HG02970 (cell line): ENCODE results near the gene CCDC63.
A peak's percentile ranks its signal among the peaks of the same experiment; 100 is the strongest.

ENCODE experiments used
- ATAC-seq: cut with Tn5 transposase; IDR thresholded peaks from one replicate; pipeline ENCODE4 v1.9.1; 2021; ENCODE audit warnings: mild to moderate bottlenecking, moderate library complexity, moderate number of reproducible peaks; ENCODE audit not compliant: unreplicated experiment, low FRiP score

The CCDC63 gene

DNA sequence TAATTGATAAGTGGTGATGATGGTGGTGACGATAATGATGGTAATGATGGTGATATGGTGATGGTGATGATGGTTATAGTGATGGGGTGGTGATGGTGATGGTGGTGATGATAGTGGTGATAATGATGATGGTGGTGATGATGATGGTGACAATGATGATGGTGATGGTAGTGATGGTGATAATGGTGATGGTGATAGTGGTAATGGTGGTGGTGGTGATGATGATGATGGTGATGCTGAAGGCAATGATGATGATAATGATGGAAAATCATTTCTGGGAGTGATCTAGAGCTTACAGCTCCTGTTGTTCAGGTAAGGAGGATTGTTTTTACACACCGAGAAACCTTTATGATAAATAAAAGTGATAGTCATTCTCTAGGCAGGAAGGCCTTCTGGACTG, 33.9 kb downstream of the CCDC63 start:
- no peak for ATAC-seq

DNA sequence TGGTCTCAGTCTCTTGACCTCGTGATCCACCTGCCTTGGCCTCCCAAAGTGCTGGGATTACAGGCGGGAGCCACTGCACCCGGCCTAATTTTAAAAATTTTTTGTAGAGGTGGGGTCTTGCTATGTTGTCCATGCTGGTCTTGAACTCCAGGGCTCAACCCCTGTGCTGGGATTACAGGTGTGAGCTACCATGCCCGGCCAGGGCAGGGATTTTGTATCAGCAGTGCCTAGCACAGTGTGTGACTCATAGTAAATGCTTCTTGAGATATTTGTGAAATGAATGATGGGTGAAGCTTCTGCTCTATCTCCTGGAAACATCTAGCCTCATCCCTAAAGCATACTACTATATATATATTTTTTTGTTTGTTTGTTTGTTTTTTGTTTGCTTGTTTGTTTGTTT, 36.5 kb downstream of the CCDC63 start:
- no peak for ATAC-seq

DNA sequence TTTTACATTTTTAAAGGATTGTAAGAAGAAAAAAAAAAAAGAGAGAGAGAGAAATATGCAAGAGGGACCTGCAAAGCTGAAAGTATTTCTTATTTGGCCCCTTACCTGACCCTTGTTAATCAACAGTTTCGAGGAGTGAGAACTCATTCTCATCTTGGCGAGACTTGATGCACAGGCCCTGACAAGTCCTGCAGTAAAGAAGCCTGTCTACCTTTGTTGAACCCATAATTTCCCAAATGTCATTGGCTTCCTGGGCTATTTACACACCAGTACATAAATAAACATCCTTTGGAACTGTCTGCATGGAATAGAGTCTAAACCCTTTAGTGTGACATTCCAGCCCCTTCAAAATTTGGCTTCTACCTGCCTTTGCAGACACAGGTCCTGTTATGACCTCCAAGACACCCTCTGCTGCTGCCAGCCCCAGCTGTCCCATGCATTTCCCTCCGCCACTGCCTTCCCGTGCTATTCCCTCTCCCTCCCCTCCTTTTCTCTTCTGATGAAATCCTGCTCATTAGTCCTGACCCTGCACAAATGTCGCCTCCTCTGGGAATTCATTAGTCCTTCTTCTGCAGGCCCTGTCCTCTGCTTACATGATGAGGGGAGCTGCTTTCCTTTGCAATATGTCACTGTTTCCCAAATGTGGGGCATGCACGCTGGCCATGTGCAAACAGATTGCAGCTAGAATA, 38.5 kb downstream of the CCDC63 start:
- no peak for ATAC-seq

DNA sequence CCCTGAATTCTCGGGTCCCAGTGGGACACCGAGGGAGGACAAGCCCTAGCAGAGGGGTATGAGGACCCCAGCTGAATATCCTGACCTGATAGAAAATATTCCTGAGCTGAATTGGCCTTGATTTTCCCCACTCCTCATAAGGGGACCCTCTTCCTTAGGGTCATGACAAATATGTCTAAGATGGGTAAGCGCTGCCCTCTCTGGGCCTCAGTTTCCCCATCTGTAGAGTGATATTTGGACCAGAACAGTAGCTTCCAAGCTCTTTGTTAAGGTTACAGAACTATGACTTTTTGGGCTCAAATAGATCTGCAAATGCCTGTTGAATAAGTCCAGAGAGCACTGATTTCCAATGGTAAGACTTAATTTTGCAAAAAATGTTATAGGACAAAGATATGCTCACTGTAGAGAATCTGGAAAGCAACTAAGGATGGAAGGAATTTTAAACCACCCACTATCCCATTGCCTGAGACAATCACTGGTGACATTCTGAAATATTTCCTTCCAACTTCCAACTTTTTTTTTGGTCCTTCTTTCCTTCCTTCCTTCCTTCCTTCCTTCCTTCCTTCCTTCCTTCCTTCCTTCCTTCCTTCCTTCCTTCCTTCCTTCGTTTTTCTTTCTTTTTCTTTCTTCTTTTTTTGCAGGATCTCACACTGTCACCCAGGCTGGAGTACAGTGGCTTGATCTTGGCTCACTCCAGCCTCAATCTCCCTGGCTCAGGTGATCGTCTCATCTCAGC, 41.6 kb downstream of the CCDC63 start:
- ATAC-seq, result peak; percentile 15

DNA sequence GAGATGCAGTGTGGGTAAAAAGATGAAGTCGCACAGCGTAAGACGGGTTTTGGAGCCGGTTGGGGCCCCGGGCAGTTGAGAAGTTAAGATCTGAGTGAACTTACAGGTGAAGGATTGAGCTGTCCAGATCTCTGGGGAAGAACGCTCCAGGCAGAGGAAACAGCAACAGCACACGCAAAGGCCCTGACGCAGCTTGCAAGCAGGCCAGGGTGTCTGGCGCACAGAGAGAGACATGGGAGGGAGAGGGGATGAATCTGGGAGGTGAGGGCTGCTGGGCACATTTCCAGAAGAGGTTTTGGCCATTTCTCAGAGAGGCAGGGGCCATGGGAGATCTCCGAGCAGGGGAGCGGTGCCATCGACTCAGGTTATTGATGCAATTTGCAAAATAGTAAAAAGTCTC, 42.6 kb downstream of the CCDC63 start:
- ATAC-seq, result no peak

DNA sequence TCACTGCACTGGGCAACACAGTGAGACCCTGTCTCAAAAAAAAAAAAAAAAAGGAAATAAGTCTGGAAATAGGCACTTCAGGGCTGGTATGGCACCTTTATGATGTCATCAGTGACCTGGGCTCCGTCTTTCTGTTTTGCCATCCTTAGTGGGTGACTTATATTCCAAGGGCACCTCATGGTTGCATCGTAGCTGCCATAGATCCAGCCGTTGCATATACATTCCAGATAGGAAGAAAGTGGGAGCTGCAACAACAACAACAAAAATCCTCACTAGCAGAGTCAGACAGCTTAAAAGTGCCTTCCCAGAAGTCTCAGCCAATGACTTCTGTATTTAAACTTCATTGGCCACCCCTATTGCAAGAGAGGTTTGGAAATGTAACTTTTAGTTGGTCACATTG, 47.2 kb downstream of the CCDC63 start:
- no peak for ATAC-seq

DNA sequence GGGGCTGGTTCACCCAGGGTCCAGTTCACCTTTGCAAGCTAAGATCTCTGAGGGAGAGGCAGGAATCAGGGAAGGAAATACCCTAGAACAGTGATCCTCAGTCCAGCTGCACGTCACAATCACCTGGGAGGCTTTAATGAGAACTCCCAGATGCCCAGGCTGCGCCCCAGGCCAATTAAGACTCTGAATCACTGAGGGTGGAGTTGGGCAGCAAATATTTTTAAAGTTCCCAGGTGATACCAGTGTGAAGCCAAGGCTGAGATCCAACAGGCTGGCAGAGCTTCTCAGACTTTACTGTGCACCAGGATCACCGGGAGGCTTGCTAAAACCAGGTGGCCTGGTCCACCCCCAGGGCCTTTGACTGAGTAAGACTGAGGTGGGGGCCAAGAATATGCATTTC, 49.8 kb downstream of the CCDC63 start:
- ATAC-seq, result no peak

DNA sequence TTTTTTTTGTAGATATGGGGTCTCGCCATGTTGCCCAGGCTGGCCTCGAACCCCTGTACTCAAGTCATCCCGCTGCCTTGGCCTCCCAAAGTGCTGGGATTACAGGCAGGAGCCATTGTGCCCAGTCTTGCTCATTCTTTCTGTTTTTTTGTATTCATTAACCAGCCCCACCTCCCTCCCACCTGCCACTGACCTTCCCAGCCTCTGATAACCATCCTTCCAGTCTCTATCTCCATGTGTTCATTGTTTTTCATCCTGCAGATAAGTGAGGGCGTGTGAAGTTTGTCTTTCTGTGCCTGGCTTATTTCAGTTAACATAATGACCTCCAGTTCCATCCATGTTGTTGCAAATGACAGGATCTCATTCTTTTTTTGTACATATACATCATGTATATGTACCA, 54.6 kb downstream of the CCDC63 start:
- no peak for ATAC-seq

DNA sequence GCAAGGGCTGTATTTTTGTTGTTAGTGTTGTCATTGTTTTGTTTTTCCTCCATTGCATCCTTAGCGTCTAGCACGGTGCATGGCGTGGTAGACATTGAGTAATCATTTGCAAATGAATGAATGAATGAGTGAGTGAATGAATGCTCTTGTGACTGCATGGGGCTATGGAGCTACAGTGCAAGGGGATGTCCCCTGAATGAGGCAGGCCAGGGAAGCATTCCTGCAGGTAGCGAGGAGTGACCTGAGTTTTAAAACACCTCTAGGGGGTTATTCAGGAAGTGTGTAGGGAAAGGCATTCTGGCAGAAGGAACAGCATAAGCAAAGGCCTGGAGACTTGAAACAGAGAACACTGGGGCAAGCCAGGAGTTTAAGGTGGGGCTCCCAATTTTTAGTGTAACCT, 56.7 kb downstream of the CCDC63 start:
- no peak for ATAC-seq

DNA sequence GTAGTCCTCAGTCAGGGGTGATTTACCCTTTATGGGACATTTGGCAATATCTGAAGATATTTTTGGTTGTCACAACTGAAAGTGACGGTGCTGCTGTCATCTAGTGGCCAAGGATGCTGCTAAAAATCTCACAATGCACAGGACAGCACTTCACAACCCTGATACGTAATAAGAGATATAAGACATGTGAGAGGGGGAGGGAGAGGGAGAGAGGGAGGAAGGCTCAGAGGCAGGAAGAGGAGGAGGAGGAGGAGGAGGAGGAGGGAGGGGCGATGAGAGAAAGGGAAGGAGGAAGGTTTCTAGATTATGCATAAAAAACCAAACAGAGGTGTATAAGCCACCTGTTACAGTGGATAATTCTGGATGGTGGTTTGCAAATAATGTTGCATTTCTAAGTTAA, 59.3 kb downstream of the CCDC63 start:
- ATAC-seq, result no peak

DNA sequence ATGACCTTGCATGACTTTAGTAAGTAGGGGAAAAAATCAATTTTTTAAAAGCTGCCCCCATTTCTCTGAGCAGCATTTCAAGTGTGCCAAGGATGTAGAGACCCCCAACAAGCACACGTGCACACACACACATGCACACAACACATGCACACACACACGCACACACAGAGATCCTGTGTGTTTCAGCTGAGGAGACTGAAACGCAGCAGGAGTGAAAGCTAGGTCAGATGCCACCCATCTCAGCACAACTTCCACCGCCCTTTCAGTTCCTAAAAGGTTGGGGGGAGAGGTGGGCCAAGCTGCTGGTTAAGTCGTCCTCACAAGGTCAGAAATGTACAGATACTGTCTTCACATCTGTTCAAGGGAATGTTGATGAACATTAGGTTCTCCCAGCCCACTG, 59.7 kb downstream of the CCDC63 start:
- no peak for ATAC-seq

DNA sequence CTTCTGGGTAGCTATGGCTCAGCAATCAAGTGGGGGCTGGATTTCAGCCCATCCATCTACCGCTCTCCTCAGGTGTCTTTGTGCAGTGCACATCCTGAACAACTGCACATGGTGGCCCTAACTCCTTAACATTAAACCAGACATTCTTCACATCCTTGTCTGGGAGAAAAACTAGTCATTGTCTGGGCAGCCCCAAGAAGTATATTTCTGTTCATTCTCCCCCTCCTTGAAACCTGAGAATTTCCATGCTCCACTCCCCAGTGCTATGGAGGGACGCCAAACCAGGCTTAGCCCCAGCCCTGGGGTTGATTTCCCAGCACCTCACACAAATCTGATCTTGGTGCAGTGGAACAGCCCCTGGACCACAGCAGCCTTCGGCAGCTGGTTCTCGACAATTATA, 60.2 kb downstream of the CCDC63 start:
- no peak for ATAC-seq

DNA sequence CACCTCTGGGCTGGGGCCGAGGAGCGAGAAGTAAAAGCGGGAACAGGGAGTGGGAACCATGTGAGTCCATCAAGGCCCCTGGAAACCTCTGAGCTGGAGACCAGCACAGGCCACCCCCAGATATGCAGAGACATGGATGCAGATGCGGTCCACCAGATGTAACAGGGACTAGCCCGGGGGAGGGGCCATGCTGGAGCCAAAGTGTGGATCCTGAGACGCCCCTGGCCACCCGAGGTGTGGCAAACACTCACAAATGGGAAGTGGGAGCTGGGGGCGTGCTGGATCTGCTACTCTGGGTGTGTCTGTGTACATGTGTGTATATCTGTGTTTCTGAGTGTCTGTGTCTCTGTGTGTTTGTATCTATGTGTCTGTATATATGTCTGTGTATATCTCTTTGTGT, 60.8 kb downstream of the CCDC63 start:
- no peak for ATAC-seq

DNA sequence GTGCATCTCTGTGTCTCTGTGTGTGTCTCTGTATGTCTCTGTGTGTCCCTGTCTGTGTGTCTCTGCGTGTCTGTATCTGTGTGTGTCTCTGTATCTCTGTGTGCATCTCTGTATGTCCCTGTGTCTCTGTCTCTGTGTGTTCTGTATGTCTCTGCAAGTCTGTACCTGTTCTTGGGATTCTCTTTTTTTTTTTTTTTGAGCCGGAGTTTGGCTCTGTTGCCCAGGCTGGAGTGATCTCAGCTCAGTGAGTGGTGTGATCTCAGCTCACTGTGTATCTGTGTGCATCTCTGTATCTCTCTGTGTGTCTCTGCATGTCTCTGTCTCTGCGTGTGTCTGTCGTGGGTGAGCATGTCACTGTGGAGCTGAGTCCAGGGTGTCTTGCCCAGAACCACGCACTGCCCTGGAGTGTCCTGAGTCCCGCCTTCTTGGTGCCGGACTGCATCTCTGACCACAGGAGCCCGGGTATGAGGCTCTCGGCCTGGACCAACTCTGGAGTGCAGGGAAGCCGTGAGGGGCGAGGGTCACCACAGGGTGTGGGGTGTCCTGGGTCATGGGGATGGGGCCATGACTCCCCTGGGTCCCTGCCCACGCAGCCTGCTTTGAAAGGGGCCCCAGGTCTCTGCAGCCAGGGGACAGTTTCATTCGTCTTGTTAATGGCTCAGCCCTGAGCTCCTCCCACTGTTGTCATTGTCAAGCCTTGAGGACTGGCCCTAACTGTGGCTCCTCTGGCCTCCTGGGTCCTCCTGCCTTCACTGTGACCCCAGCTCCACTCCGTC, 61.8 kb downstream of the CCDC63 start:
- no peak for ATAC-seq

DNA sequence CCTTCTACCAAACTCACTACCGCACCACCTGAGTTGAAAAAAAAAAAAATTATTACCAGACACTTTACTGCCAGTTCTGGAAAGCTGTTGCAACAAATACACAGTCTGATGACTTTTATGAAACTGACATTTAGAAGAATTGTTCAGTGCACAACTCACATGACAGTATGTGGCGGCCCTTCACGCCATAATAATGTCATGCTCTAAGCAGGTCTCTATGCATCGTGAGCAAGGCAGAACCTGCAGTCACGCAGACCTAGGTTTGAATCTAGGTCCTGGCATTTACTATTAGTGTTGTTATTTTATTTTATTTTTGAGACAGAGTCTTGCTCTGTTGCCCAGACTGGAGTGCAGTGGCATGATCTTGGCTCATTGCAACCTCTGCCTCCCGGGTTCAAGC, 65.5 kb downstream of the CCDC63 start:
- no peak for ATAC-seq

DNA sequence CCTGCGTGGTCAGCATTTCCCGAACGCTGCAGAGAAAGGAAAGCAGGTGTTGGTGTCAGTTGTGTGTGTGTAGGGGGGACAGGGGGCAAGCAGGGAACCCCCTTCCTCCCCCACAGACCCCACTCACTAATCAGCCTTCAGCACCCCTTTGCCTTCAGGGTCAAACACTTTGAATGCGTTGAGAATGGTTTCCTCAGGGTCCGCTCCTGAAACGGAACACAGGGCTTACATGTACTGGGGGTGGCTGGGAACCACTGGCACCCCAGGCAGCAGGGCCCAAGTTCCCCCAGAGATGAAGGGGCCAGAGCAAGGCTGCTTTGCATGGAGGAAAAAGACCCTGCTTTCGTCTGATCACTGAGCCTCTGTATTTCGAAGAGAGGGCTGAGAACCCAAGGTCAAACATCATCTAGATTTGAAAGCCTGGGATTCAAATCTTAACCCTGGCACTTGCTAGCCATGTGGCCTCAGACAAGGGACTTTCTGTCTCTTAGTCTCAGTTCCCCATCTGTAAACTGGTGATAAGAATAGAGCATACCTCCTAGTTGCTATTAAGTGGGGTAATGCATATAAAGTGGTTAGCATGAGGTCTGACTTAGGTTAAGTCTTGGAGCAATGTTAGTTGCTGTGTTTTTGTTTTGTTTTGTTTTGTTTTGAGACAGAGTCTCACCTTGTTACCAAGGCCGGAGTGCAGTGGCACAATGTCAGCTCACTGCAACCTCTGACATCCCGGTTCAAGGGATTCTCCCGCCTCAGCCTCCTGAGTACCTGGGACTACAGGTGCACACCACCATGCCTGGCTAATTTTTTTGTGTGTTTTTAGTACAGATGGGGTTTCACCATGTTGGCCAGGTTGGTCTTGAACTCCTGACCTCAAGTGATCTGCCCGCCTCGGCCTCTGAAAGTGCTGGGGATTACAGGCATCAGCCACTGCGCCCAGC, 66.6 kb downstream of the CCDC63 start:
- peak; percentile 91 for ATAC-seq

DNA sequence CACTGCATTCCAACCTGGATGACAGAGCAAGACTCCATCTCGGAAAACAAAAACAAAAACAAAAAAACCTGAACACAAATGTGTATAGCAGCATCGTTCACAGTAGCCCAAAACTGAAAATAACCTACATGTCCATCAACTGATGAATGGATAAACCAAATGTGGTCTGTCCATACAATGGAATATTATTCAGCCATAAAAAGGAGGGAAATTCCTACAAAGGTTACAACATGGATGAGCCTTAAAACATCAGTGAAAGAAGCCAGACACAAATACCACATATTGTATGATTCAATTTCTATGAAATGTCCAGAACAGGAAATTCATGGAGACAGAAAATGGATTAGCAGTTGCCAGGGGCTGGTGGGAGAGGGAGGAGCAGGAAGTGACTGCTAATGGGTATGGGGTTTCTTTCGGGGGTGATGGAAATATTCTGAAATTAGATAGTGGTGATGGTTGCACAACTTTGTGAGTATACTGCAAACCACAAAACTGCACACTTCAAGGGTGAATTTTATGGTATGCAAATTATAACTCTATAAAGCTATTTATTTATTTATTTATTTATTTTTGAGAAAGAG, 69.6 kb downstream of the CCDC63 start:
- no peak for ATAC-seq

DNA sequence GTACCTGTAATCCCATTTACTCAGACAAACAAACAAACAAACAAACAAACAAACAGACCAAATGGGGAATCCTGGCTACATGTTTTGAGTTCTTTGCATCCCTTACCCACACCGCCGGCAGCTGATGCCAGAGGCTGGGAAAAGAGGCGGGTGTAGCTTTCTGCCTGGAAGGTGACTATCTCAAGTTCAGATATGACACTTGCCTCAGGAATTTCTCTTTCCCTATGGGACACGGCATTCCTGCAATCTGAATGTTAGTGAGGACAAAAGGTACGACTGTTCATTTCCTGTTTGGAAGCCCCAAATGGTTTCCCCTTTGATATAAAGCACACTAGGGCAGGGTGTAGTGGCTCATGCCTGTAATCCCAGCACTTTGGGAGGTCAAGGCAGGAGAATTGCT, 70.7 kb downstream of the CCDC63 start:
- no peak for ATAC-seq

DNA sequence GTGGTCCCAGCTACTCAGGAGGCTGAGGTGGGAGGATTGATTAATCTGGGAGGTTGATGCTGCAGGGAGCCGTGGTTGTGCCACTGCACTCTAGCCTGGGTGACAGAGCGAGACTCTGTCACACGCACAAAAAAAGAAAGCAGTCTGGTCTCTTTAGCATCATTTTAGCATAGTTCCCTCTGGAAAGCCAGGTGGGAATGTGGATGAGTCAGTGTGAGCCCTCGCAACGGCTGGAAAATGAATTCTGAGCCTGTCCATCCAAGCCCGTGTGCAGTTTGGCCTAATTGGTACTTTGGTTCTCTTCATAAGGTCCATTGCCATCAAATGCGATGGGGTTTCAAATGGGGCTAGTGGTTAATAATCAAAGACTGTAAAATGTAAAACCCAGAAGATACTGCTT, 71.2 kb downstream of the CCDC63 start:
- ATAC-seq, result no peak

DNA sequence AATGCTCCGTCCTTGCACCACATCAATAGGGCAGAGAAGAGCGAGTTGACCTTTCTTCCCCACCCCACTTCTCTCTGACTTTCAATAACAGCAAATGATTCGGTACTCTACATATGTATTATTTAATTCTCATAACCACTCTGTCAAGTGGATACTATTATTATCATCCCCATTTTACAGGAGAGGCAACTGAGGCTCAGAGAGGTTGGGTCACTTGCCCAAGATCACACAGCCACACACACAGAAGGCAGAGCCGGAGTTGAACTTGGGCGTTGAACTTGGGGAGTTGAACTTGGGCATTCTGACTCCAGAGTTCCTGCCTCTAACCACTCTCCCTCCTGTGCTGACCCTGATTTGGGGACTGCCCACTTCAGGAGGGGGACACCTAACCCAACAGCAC, 72.9 kb downstream of the CCDC63 start:
- no peak for ATAC-seq
